ENCODE measurements around the gene ABCA2. TPM values are rescaled to one million over a fixed set of nuclear protein-coding genes. Genes with fewer than 3 reads are reported as not detected.

ABCA2 gene
- total RNA-seq, 1 experiment from 2014 or later = 22.4 TPM

DNA sequence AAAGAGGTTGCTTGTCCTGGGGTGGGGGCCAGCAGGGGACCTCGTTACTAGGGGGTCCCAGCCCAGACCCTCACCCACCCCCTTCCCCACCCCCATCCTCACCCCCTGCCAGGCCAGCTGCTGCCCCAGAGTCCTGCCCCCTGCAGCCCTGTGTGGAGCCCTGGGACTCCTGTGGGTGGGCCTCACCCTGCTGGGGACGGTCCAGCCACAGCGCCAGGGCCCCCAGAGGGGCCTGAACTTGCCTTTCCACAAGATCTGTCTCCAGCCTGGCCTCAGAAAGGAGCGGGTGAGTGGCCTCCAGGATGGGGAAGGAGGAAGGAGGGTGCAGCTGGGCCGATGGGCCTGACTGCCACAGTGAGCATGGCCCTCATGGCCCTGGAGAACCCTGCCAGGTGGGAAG lies 58.3 kb downstream of the ABCA2 start:
- Histone ChIP-seq H2BK12ac (ENCODE audit: insufficient read length, low read depth, low read length) (no peak overlapping the region), H2BK15ac (ENCODE audit: low read depth, low read length) (no peak overlapping the region), H2BK120ac (ENCODE audit: low read depth, low read length, poor library complexity, severe bottlenecking) (no peak overlapping the region), H4K8ac (replicated peaks; ENCODE audit: insufficient read length, low read depth, low read length) (no peak overlapping the region), H3K79me1 (ENCODE audit: insufficient read depth, low read depth, low read length, poor library complexity, severe bottlenecking) (no peaks in the 10 kb centered on the region), H2BK5ac (ENCODE audit: insufficient read length, low read length) (no peak overlapping the region), H3K4ac (ENCODE audit: low read depth, low read length) (no peak overlapping the region), H3K4me1 (ENCODE audit: insufficient read depth, low read length) (peaks cover 2% of the 10 kb centered on the region; the same call in 1 of the 2 replicates), H3K14ac (ENCODE audit: insufficient read depth, low read length) (no peak overlapping the region), H2BK20ac (ENCODE audit: low read depth, low read length, poor library complexity, severe bottlenecking) (no peak overlapping the region), H3K9ac (ENCODE audit: extremely low read depth, insufficient read length, low read length) (no peak overlapping the region), H3K23ac (ENCODE audit: insufficient read length, low read depth, low read length) (no peak overlapping the region), H4K20me1 (ENCODE audit: control insufficient read depth, insufficient read depth, insufficient read length) (no peaks in the 10 kb centered on the region), H3T11ph (ENCODE audit: low read length) (no peak overlapping the region), H4K5ac (ENCODE audit: insufficient read length, low read depth, low read length) (no peak overlapping the region), H2AFZ (ENCODE audit: low read length) (no peak overlapping the region), H3K27me3 (ENCODE audit: insufficient read depth, low read length) (no peaks in the 10 kb centered on the region), H4K91ac (ENCODE audit: insufficient read length, low read depth, low read length) (no peak overlapping the region), H3K56ac (ENCODE audit: insufficient read length, low read depth, low read length) (no peak overlapping the region), H3K18ac (ENCODE audit: insufficient read length, low read depth, low read length) (no peak overlapping the region), H2AK5ac (ENCODE audit: insufficient read length, low read length) (no peak overlapping the region), H3K9me3 (ENCODE audit: control insufficient read depth, low read depth, low read length) (no peaks in the 10 kb centered on the region), H3K27ac (ENCODE audit: insufficient read length, low read depth, low read length) (no peak overlapping the region), H3K79me2 (ENCODE audit: insufficient read depth, low read length) (no peaks in the 10 kb centered on the region), H3K4me2 (ENCODE audit: insufficient read depth, insufficient read length, low read length) (no peak overlapping the region), H3K23me2 (ENCODE audit: insufficient read length, low read depth, low read length, poor library complexity, severe bottlenecking) (no peaks in the 10 kb centered on the region)
- Mint-ChIP-seq H3K4me3 (no peak overlapping the region), H3K4me1 (peaks cover 7 to 10% of the 10 kb centered on the region in 2 experiments), H3K9me3 (no peaks in the 10 kb centered on the region), H3K27ac (no peak overlapping the region), H3K27me3 (ENCODE audit: low read depth) (peaks cover 14% of the 10 kb centered on the region), H3K36me3 (ENCODE audit: insufficient read depth in 1 of 3, low read depth in 3 of 3) (no peaks in the 10 kb centered on the region)
- no CpG with 5 or more reads among the region's 5 CpGs for WGBS (ENCODE audit: extremely low coverage, insufficient read length, low lambda C conversion rate)
- DNase-seq = no peak
- TF ChIP-seq, protein P1, sequence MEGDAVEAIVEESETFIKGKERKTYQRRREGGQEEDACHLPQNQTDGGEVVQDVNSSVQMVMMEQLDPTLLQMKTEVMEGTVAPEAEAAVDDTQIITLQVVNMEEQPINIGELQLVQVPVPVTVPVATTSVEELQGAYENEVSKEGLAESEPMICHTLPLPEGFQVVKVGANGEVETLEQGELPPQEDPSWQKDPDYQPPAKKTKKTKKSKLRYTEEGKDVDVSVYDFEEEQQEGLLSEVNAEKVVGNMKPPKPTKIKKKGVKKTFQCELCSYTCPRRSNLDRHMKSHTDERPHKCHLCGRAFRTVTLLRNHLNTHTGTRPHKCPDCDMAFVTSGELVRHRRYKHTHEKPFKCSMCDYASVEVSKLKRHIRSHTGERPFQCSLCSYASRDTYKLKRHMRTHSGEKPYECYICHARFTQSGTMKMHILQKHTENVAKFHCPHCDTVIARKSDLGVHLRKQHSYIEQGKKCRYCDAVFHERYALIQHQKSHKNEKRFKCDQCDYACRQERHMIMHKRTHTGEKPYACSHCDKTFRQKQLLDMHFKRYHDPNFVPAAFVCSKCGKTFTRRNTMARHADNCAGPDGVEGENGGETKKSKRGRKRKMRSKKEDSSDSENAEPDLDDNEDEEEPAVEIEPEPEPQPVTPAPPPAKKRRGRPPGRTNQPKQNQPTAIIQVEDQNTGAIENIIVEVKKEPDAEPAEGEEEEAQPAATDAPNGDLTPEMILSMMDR (conservative IDR thresholded peaks at IDR 0.05) = no peak

All from H9 (cell line).